Measurements from ENCODE around the gene OR2T35. TPM values are rescaled to one million over a fixed set of nuclear protein-coding genes. Genes with fewer than 3 reads are reported as not detected.

OR2T35 gene
- total and polyA plus RNA-seq, 2 experiments from 2014 or later: not detected

- Histone ChIP-seq H3K4me1 (ENCODE audit: insufficient read depth) (no peaks in the 10 kb centered on the region), H4K20me1 (ENCODE audit: insufficient read depth) (no peaks in the 10 kb centered on the region), H3K79me2 (ENCODE audit: insufficient read depth) (no peaks in the 10 kb centered on the region), H3K9me2 (ENCODE audit: insufficient read depth) (no peaks in the 10 kb centered on the region), H3F3A (ENCODE audit: insufficient read depth) (no peaks in the 10 kb centered on the region), H2AFZ (no peak overlapping the region), H3K4me2 (ENCODE audit: unreplicated experiment) (no peak overlapping the region), H3K9ac (no peak overlapping the region), H3K27ac (no peak overlapping the region), H3K27me3 (replicated peaks; ENCODE audit: insufficient read depth) (no peaks in the 10 kb centered on the region), H3K9me3 (ENCODE audit: low read depth) (no peaks in the 10 kb centered on the region), H3K36me3 (ENCODE audit: low read depth) (no peaks in the 10 kb centered on the region), H3K4me3 (no peak overlapping the region)
- in situ Hi-C loops (cut with MboI): no loop called here
- TF ChIP-seq EZH2 (IDR thresholded peaks at IDR 0.05; ENCODE audit: insufficient read depth, poor library complexity, severe bottlenecking) (no peak), EZH2phosphoT487 (IDR thresholded peaks at IDR 0.05; ENCODE audit: insufficient read depth, low read depth) (no peak)
- 17 to 22% methylated on average over 4 of the region's 4 CpGs for WGBS, 2 experiments (ENCODE audit: low coverage in 1 of 2, low lambda C conversion rate in 2 of 2, missing lambda C conversion rate in 2 of 2)
- no peak for DNase-seq
Measured at GRCh38 chr1:248625166-248625565, 19.9 kb downstream of the OR2T35 start.

- in situ Hi-C loops (cut with MboI): no loop called here
- no peak for TF ChIP-seq EZH2 (IDR thresholded peaks at IDR 0.05; ENCODE audit: insufficient read depth, poor library complexity, severe bottlenecking)
- TF ChIP-seq EZH2phosphoT487 (IDR thresholded peaks at IDR 0.05; ENCODE audit: insufficient read depth, low read depth): no peak
- H3K36me3 ChIP-seq (ENCODE audit: low read depth): no peaks in the 10 kb centered on the region
- H3K9me2 ChIP-seq (ENCODE audit: insufficient read depth): no peaks in the 10 kb centered on the region
- DNase-seq: peak; percentile 63
- no peaks in the 10 kb centered on the region for H3K27me3 ChIP-seq (replicated peaks; ENCODE audit: insufficient read depth)
- no peaks in the 10 kb centered on the region for H3F3A ChIP-seq (ENCODE audit: insufficient read depth)
- no peaks in the 10 kb centered on the region for H4K20me1 ChIP-seq (ENCODE audit: insufficient read depth)
- no peaks in the 10 kb centered on the region for H3K79me2 ChIP-seq (ENCODE audit: insufficient read depth)
- no peaks in the 10 kb centered on the region for H3K9me3 ChIP-seq (ENCODE audit: low read depth)
- no peak overlapping the region for H3K4me3 ChIP-seq
- no peaks in the 10 kb centered on the region for H3K4me1 ChIP-seq (ENCODE audit: insufficient read depth)
- no peak overlapping the region for H3K9ac ChIP-seq
- WGBS, 2 experiments (ENCODE audit: low coverage in 1 of 2, low lambda C conversion rate in 2 of 2, missing lambda C conversion rate in 2 of 2): 48 to 55% methylated on average over 4 of the region's 4 CpGs
- H2AFZ ChIP-seq: no peak overlapping the region
- no peak overlapping the region for H3K27ac ChIP-seq
- no peak overlapping the region for H3K4me2 ChIP-seq (ENCODE audit: unreplicated experiment)
Measured at GRCh38 chr1:248622570-248623001, 22.5 kb downstream of the OR2T35 start.

- Histone ChIP-seq H3K27ac (no peak overlapping the region), H3K36me3 (ENCODE audit: low read depth) (no peaks in the 10 kb centered on the region), H3K9me2 (ENCODE audit: insufficient read depth) (no peaks in the 10 kb centered on the region), H3K4me3 (no peak overlapping the region), H2AFZ (no peak overlapping the region), H3K4me1 (ENCODE audit: insufficient read depth) (no peaks in the 10 kb centered on the region), H3K27me3 (replicated peaks; ENCODE audit: insufficient read depth) (no peaks in the 10 kb centered on the region), H3K9me3 (ENCODE audit: low read depth) (no peaks in the 10 kb centered on the region), H4K20me1 (ENCODE audit: insufficient read depth) (no peaks in the 10 kb centered on the region), H3F3A (ENCODE audit: insufficient read depth) (no peaks in the 10 kb centered on the region), H3K79me2 (ENCODE audit: insufficient read depth) (no peaks in the 10 kb centered on the region), H3K9ac (no peak overlapping the region), H3K4me2 (ENCODE audit: unreplicated experiment) (no peak overlapping the region)
- no peak for DNase-seq
- WGBS, 2 experiments (ENCODE audit: low coverage in 1 of 2, low lambda C conversion rate in 2 of 2, missing lambda C conversion rate in 2 of 2): 41 to 49% methylated on average over 7 of the region's 7 CpGs
- TF ChIP-seq EZH2phosphoT487 (IDR thresholded peaks at IDR 0.05; ENCODE audit: insufficient read depth, low read depth) (no peak), EZH2 (IDR thresholded peaks at IDR 0.05; ENCODE audit: insufficient read depth, poor library complexity, severe bottlenecking) (no peak)
- in situ Hi-C loops (cut with MboI): no loop called here
Measured at GRCh38 chr1:248621770-248622169, 23.3 kb downstream of the OR2T35 start.

- Histone ChIP-seq H3K9me3 (ENCODE audit: low read depth) (no peaks in the 10 kb centered on the region), H3K27ac (no peak overlapping the region), H3K36me3 (ENCODE audit: low read depth) (no peaks in the 10 kb centered on the region), H3K4me2 (ENCODE audit: unreplicated experiment) (no peak overlapping the region), H3K9ac (no peak overlapping the region), H3K27me3 (replicated peaks; ENCODE audit: insufficient read depth) (no peaks in the 10 kb centered on the region), H3K9me2 (ENCODE audit: insufficient read depth) (no peaks in the 10 kb centered on the region), H3K4me1 (ENCODE audit: insufficient read depth) (no peaks in the 10 kb centered on the region), H3K79me2 (ENCODE audit: insufficient read depth) (no peaks in the 10 kb centered on the region), H2AFZ (no peak overlapping the region), H3K4me3 (no peak overlapping the region), H4K20me1 (ENCODE audit: insufficient read depth) (no peaks in the 10 kb centered on the region), H3F3A (ENCODE audit: insufficient read depth) (no peaks in the 10 kb centered on the region)
- in situ Hi-C loops (cut with MboI): no loop called here
- 2% methylated on average over 3 of the region's 3 CpGs for WGBS, 2 experiments (ENCODE audit: low coverage in 1 of 2, low lambda C conversion rate in 2 of 2, missing lambda C conversion rate in 2 of 2)
- DNase-seq: peak; percentile 76
- TF ChIP-seq EZH2 (IDR thresholded peaks at IDR 0.05; ENCODE audit: insufficient read depth, poor library complexity, severe bottlenecking): no peak
- TF ChIP-seq EZH2phosphoT487 (IDR thresholded peaks at IDR 0.05; ENCODE audit: insufficient read depth, low read depth): no peak
Measured at GRCh38 chr1:248618878-248619277, 26.2 kb downstream of the OR2T35 start.

- no peak overlapping the region for H3K9ac ChIP-seq
- DNase-seq: no peak
- H3K36me3 ChIP-seq (ENCODE audit: low read depth): no peaks in the 10 kb centered on the region
- H2AFZ ChIP-seq: no peak overlapping the region
- TF ChIP-seq EZH2 (IDR thresholded peaks at IDR 0.05; ENCODE audit: insufficient read depth, poor library complexity, severe bottlenecking) (no peak), EZH2phosphoT487 (IDR thresholded peaks at IDR 0.05; ENCODE audit: insufficient read depth, low read depth) (no peak)
- no peak overlapping the region for H3K27ac ChIP-seq
- no peaks in the 10 kb centered on the region for H3K9me3 ChIP-seq (ENCODE audit: low read depth)
- H3K4me1 ChIP-seq (ENCODE audit: insufficient read depth): no peaks in the 10 kb centered on the region
- no peaks in the 10 kb centered on the region for H3K9me2 ChIP-seq (ENCODE audit: insufficient read depth)
- H3K27me3 ChIP-seq (replicated peaks; ENCODE audit: insufficient read depth): no peaks in the 10 kb centered on the region
- no peak overlapping the region for H3K4me3 ChIP-seq
- in situ Hi-C loops (cut with MboI): no loop called here
- H3K79me2 ChIP-seq (ENCODE audit: insufficient read depth): no peaks in the 10 kb centered on the region
- H3K4me2 ChIP-seq (ENCODE audit: unreplicated experiment): no peak overlapping the region
- no peaks in the 10 kb centered on the region for H3F3A ChIP-seq (ENCODE audit: insufficient read depth)
- no peaks in the 10 kb centered on the region for H4K20me1 ChIP-seq (ENCODE audit: insufficient read depth)
- 51 to 54% methylated on average over 7 of the region's 7 CpGs for WGBS, 2 experiments (ENCODE audit: low coverage in 1 of 2, low lambda C conversion rate in 2 of 2, missing lambda C conversion rate in 2 of 2)
Measured at GRCh38 chr1:248618119-248618518, 27.0 kb downstream of the OR2T35 start.

All from GM23248 (cell line).